H1 (cell line): ENCODE measurements around the gene SOX6. TPM values are rescaled to one million over a fixed set of nuclear protein-coding genes. Genes with fewer than 3 reads are reported as not detected.

Experiments
- CTCF ChIA-PET: fragments of 300-600 bp; sonication (Branson Sonifier 250); formaldehyde crosslinking; loops from one replicate; lab custom pipeline; 2021; ENCODE audit not compliant: partially characterized antibody; lab: Charles Lee
- POLR2A ChIA-PET: fragments of 300-600 bp; sonication (Branson Sonifier 250); formaldehyde crosslinking; loops from one replicate; lab custom pipeline; 2021; ENCODE audit warnings: inconsistent platforms; ENCODE audit not compliant: partially characterized antibody; lab: Charles Lee
- DNase-seq, 2 experiments: peaks; one replicate each; pipeline versions ENCODE4 v3.0.0 to v3.0.0-alpha.2; 2010 to 2022; ENCODE audit warnings: low spot score in 2 of 2, low read depth in 1 of 2, mixed read lengths in 1 of 2
- FAIRE-seq: peaks from 2 replicates; lab custom pipeline; 2011; peaks lifted over from hg19 to GRCh38; lab: Jason Lieb, UNC
- H2AFZ ChIP-seq: 2 replicates; pipeline ENCODE4 v1.8.1; 2012; ENCODE audit warnings: low read length, inconsistent platforms
- H2AK5ac ChIP-seq: 2 replicates; pipeline ENCODE4 v1.6.1; 2013; ENCODE audit warnings: low read depth, low read length
- H2BK120ac ChIP-seq: replicated peaks from 2 replicates; pipeline ENCODE3; 2013; ENCODE audit warnings: low read depth, low read length, inconsistent platforms
- H2BK12ac ChIP-seq: 2 replicates; pipeline ENCODE4 v1.6.1; 2013; ENCODE audit warnings: low read depth, low read length
- H2BK15ac ChIP-seq: 2 replicates; pipeline ENCODE4 v1.6.1; 2013; ENCODE audit warnings: low read length
- H2BK20ac ChIP-seq: 2 replicates; pipeline ENCODE4 v1.6.1; 2013; ENCODE audit warnings: low read length
- H2BK5ac ChIP-seq: 2 replicates; pipeline ENCODE4 v1.6.1; 2013; ENCODE audit warnings: low read depth, low read length
- H3K14ac ChIP-seq: 2 replicates; pipeline ENCODE4 v1.6.1; 2013; ENCODE audit warnings: inconsistent platforms; ENCODE audit not compliant: insufficient read length
- H3K18ac ChIP-seq: 2 replicates; pipeline ENCODE4 v1.6.1; 2013; ENCODE audit warnings: low read length; ENCODE audit errors: extremely low read depth
- H3K23ac ChIP-seq: 2 replicates; pipeline ENCODE4 v1.6.1; 2013; ENCODE audit warnings: inconsistent platforms; ENCODE audit not compliant: insufficient read length
- H3K23me2 ChIP-seq: 2 replicates; pipeline ENCODE4 v1.6.1; 2013; ENCODE audit warnings: low read depth, low read length
- H3K27ac ChIP-seq: 2 replicates; pipeline ENCODE4 v1.6.1; 2011; ENCODE audit warnings: low read depth, low read length, inconsistent platforms
- H3K27me3 ChIP-seq, 4 experiments: replicated peaks in 1 of 4; 1 replicate in 1 of 4; 2 replicates in 3 of 4; pipeline versions ENCODE4 v1.6.1 to v1.8.1; 2011 to 2013; ENCODE audit warnings: low read length in 3 of 4, mild to moderate bottlenecking in 3 of 4, inconsistent platforms in 2 of 4, mixed read lengths in 2 of 4, moderate library complexity in 1 of 4; ENCODE audit not compliant: control insufficient read depth in 3 of 4, insufficient read depth in 3 of 4; ENCODE audit errors: extremely low read depth in 1 of 4
- H3K36me3 ChIP-seq, 4 experiments: 2 replicates each; pipeline versions ENCODE4 v1.6.1 to v1.8.1; 2011 to 2013; ENCODE audit warnings: mild to moderate bottlenecking in 4 of 4, low read length in 3 of 4, moderate library complexity in 2 of 4, control low read depth in 1 of 4, inconsistent platforms in 1 of 4; ENCODE audit not compliant: insufficient read depth in 4 of 4, control insufficient read depth in 2 of 4
- H3K4ac ChIP-seq: replicated peaks from 2 replicates; pipeline ENCODE3; 2013; ENCODE audit warnings: low read length, low read depth, mixed read lengths, inconsistent platforms; ENCODE audit not compliant: insufficient read length
- H3K4me1 ChIP-seq, 4 experiments: replicated peaks in 1 of 4; 1 replicate in 1 of 4; 2 replicates in 3 of 4; pipeline versions ENCODE4 v1.6.1 to v1.8.1; 2011 to 2013; ENCODE audit warnings: low read length in 3 of 4, inconsistent platforms in 2 of 4, mixed read lengths in 1 of 4; ENCODE audit not compliant: insufficient read depth in 4 of 4, control insufficient read depth in 3 of 4
- H3K4me2 ChIP-seq, 2 experiments: 2 replicates each; pipeline versions ENCODE4 v1.6.1 to v1.8.1; 2011 to 2013; ENCODE audit warnings: low read depth in 2 of 2, low read length in 2 of 2, control low read depth in 1 of 2, inconsistent platforms in 1 of 2, mild to moderate bottlenecking in 1 of 2; ENCODE audit not compliant: insufficient read depth in 1 of 2
- H3K4me3 ChIP-seq, 4 experiments: fragments of 200-600, 300-600 bp in 1 of 4; sonication (generic), shearing (Covaris generic), sonication (Bioruptor Twin) in 1 of 4; 2 replicates each; pipeline versions ENCODE4 v1.5.1 to v1.8.1; 2011 to 2016; ENCODE audit warnings: low read length in 4 of 4, low read depth in 3 of 4, control low read depth in 2 of 4, inconsistent platforms in 2 of 4, mild to moderate bottlenecking in 2 of 4, mixed read lengths in 1 of 4, moderate library complexity in 1 of 4; ENCODE audit not compliant: insufficient read depth in 2 of 4; ENCODE audit errors: extremely low read depth in 1 of 4
- H3K56ac ChIP-seq: replicated peaks from 2 replicates; pipeline ENCODE3; 2013; ENCODE audit warnings: low read depth, mild to moderate bottlenecking, mixed read lengths, low read length, inconsistent platforms; ENCODE audit not compliant: insufficient read length
- H3K79me1 ChIP-seq: 2 replicates; pipeline ENCODE4 v1.6.1; 2013; ENCODE audit warnings: low read depth, low read length, control low read depth
- H3K79me2 ChIP-seq, 2 experiments: 2 replicates each; pipeline versions ENCODE4 v1.6.1 to v1.8.1; 2012 to 2013; ENCODE audit warnings: low read length in 2 of 2, mild to moderate bottlenecking in 2 of 2, inconsistent platforms in 1 of 2; ENCODE audit not compliant: insufficient read depth in 2 of 2, control insufficient read depth in 1 of 2
- H3K9ac ChIP-seq, 4 experiments: replicated peaks in 1 of 4; 1 replicate in 1 of 4; 2 replicates in 3 of 4; pipeline versions ENCODE4 v1.6.1 to v1.8.1; 2011 to 2013; ENCODE audit warnings: low read depth in 3 of 4, low read length in 3 of 4, control low read depth in 2 of 4, mild to moderate bottlenecking in 2 of 4, moderate library complexity in 2 of 4, inconsistent platforms in 1 of 4; ENCODE audit errors: extremely low read depth in 1 of 4
- H3K9me3 ChIP-seq, 2 experiments: 2 replicates each; pipeline versions ENCODE4 v1.6.1 to v1.8.1; 2012 to 2013; ENCODE audit warnings: mild to moderate bottlenecking in 2 of 2, moderate library complexity in 2 of 2, control low read depth in 1 of 2, inconsistent platforms in 1 of 2, low read depth in 1 of 2, low read length in 1 of 2, mixed read lengths in 1 of 2; ENCODE audit not compliant: insufficient read depth in 2 of 2
- H4K20me1 ChIP-seq, 2 experiments: replicated peaks in 1 of 2; 2 replicates each; pipeline versions ENCODE3 to v1.8.1; 2011 to 2013; ENCODE audit warnings: inconsistent platforms in 2 of 2, low read length in 2 of 2, mild to moderate bottlenecking in 1 of 2; ENCODE audit not compliant: insufficient read depth in 2 of 2, control insufficient read depth in 1 of 2
- H4K5ac ChIP-seq: 2 replicates; pipeline ENCODE4 v1.6.1; 2013; ENCODE audit warnings: low read length, low read depth, mixed read lengths, inconsistent platforms; ENCODE audit not compliant: insufficient read length
- H4K8ac ChIP-seq: 2 replicates; pipeline ENCODE4 v1.8.0; 2013; ENCODE audit warnings: mild to moderate bottlenecking, moderate library complexity, low read length, inconsistent platforms; ENCODE audit not compliant: insufficient read depth; ENCODE audit errors: extremely low read depth
- H4K91ac ChIP-seq: replicated peaks from 2 replicates; pipeline ENCODE3; 2013; ENCODE audit warnings: low read length, mixed read lengths, inconsistent platforms; ENCODE audit not compliant: insufficient read length
- SIN3A ChIP-seq, 2 experiments: IDR thresholded peaks in 1 of 2; conservative IDR thresholded peaks in 1 of 2; 2 replicates each; pipeline ENCODE4 v1.6.1; 2011 to 2012; ENCODE audit warnings: low read length in 2 of 2, improper control_type of control experiment in 1 of 2, low read depth in 1 of 2, mild to moderate bottlenecking in 1 of 2
- SUZ12 ChIP-seq: fragments of 200-600 bp; sonication (generic); IDR thresholded peaks from 2 replicates; pipeline ENCODE4 v1.6.1; 2012; ENCODE audit warnings: mild to moderate bottlenecking, inconsistent platforms, low read length, moderate library complexity, mixed read lengths
- WGBS, 2 experiments: shearing (Covaris generic) in 1 of 2; methylation state at CpG; one replicate each; pipeline versions ENCODE4 v1.1.6 to v1.1.7; 2013 to 2015; ENCODE audit warnings: low lambda C conversion rate in 2 of 2, mixed read lengths in 2 of 2, inconsistent platforms in 1 of 2, low coverage in 1 of 2, missing lambda C conversion rate in 1 of 2; ENCODE audit not compliant: insufficient replicate concordance in 2 of 2, insufficient coverage in 1 of 2, insufficient read length in 1 of 2; ENCODE audit errors: extremely low coverage in 1 of 2, missing lambda C conversion rate in 1 of 2; 5-methylcytosine and 5-hydroxymethylcytosine counted together
- polyA plus RNA-seq, 7 experiments: library from polyadenylated mRNA; depleted of rRNA in 3 of 7; stranded (reverse) in 5 of 7; unstranded in 2 of 7; fragments of >200 nt in 5 of 7; fragments of 200-250 nt in 2 of 7; gene quantifications; 1 replicate in 5 of 7; 2 replicates in 1 of 7; 4 replicates in 1 of 7; pipeline versions ENCODE4 v1.2.1 to v1.2.3, GENCODE V29; 2011 to 2013; ENCODE audit warnings: missing spikeins in 2 of 7, mixed read lengths in 2 of 7
- total RNA-seq: library from RNA; stranded (reverse); fragmentation: NEBNext Ultra II Directional; extraction: Animal tissue kit (Norgen Biotek cat#: 25700); gene quantifications from 2 replicates; pipeline ENCODE4 v1.2.1, GENCODE V29; 2021

Gene SOX6
- total and polyA plus RNA-seq, 2 of the 8 experiments (the other 6 are each of a cell fraction or from before 2014, with no cell fraction given), result 0.09 TPM; not detected in 1

DNA sequence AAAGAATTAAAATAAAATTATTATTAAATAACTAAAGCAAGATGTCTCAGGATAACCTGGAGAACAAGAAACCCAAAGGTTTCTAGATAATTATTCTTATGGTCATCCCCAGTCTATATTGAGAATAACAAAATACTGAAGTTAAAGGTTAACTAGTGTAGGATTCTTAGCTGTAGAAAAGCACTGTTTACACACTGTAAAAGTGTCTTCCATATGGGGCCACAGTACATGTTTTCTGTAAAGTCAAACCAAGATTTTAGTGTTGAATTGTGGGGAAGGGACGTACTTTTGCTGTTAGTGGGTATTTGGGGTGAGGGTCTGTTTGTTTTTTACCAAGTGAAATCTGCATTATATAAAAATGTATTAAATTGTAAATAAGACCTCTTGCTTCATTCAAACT lies 47.5 kb upstream of the SOX6 start:
- H2BK5ac ChIP-seq, result no peak overlapping the region
- H3K4me3 ChIP-seq, result no peak overlapping the region
- no peaks in the 10 kb centered on the region for H3K79me2 ChIP-seq
- no peak overlapping the region for H3K9ac ChIP-seq
- H3K4me1 ChIP-seq, result peaks cover 0 to 3% (median 0%) of the 10 kb centered on the region in 4 experiments; a peak in 1 of 7 replicates
- no peak overlapping the region for H4K91ac ChIP-seq
- H2AK5ac ChIP-seq, result no peak overlapping the region
- H3K4ac ChIP-seq, result no peak overlapping the region
- H2BK15ac ChIP-seq, result no peak overlapping the region
- no peaks in the 10 kb centered on the region for H3K79me1 ChIP-seq
- no peak overlapping the region for H3K23ac ChIP-seq
- DNase-seq (no peak), FAIRE-seq (no peak)
- H3K27me3 ChIP-seq, result peaks cover 44 to 100% (median 76%) of the 10 kb centered on the region in 4 experiments
- WGBS, 2 experiments, result 17% methylated on average over 1 of the region's 1 CpG; no CpG with 5 or more reads in 1 of the 2 experiments
- CTCF ChIA-PET, result interaction anchor here (0.6 to 1.3 kb wide), 2 partner anchors 38 to 478 kb away, joined by 3 read pairs; no protein-coding TSS in a partner anchor
- no peaks in the 10 kb centered on the region for H3K9me3 ChIP-seq
- H4K20me1 ChIP-seq, result peaks cover 4 to 5% of the 10 kb centered on the region in 2 experiments
- H2BK120ac ChIP-seq, result no peak overlapping the region
- H3K27ac ChIP-seq, result no peak overlapping the region
- POLR2A ChIA-PET, result no interaction called here
- no peak overlapping the region for H2BK12ac ChIP-seq
- H2BK20ac ChIP-seq, result no peak overlapping the region
- no peak overlapping the region for H2AFZ ChIP-seq
- TF ChIP-seq SIN3A (conservative IDR thresholded peaks at IDR 0.05 in 1 of 2, IDR thresholded peaks at IDR 0.05 in 1 of 2; ENCODE audit: low read depth in 1 of 2, low read length in 2 of 2) (no peak), SUZ12 (no peak)
- H3K36me3 ChIP-seq, result no peaks in the 10 kb centered on the region
- H3K18ac ChIP-seq, result no peak overlapping the region
- no peaks in the 10 kb centered on the region for H3K23me2 ChIP-seq
- H3K4me2 ChIP-seq, result no peak overlapping the region
- no peak overlapping the region for H3K14ac ChIP-seq
- no peak overlapping the region for H4K5ac ChIP-seq
- H3K56ac ChIP-seq, result no peak overlapping the region
- no peak overlapping the region for H4K8ac ChIP-seq
